Putamen (tissue), 1 donor: Measurements from ENCODE around the gene PRR13.
"Not testable (repeated sequence)": the region's sequence is repeated elsewhere in the genome, so short reads cannot be mapped to it uniquely, and the experiment has no call there.

Experiments used
- DNase-seq: peaks from one replicate; pipeline ENCODE4 v3.0.0-alpha.2; 2016; ENCODE audit warnings: low spot score

The PRR13 gene

DNA sequence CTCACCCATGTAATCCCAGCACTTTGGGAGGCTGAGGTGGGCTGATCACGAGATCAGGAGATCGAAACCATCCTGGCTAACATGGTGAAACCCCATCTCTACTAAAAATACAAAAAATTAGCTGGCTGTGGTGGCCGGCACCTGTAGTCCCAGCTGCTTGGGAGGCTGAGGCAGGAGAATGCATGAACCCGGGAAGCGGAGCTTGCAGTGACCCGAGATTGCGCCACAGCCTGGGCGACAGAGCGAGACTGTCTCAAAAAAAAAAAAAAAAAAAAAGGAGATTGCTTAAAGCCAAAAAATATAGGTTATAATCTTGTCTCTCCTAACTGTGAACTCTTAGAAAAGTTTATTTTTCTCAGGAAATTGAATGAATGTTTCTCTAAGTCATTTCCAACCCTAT is 6.2 kb upstream of the PRR13 start:
- DNase-seq: not testable (repeated sequence)

- not testable (repeated sequence) for DNase-seq
Observed at GRCh38 chr12:53439582-53439981, 2.0 kb upstream of the PRR13 start.

GRCh38 chr12:53443955-53444354 is 2.4 kb downstream of the PRR13 start:
- no peak for DNase-seq

DNA sequence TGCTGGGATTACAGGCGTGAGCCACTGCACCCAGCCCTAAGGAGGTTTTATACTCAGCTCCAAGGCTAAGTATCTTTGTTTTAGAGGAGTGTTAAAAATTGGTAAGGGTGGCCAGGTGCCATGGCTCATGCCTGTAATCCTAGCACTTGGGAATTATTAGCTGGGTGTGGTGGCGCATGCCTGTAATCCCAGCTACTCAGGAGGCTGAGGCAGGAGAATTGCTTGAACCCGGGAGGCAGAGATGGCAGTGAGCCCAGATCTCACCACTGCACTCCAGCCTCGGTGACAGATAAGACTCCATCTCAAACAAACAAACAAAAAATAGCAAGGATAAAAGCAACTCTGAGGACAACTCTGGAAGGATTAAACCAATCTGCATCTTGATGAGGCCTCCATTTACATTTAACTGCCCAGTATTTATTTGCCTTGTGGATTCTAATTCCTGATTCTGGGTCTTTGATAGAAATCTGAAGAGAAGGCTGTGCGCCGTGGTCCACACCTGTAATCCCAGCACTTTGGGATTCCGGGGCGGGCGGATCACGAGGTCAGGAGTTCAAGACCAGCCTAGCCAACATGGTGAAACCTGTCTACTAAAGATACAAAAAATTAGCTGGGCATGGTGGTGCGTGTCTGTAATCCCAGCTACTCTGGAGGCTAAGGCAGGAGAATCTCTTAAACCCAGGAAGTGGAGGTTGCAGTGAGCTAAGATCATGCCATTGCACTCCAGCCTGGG is 3.2 kb downstream of the PRR13 start:
- DNase-seq: not testable (repeated sequence)

- DNase-seq: no peak
Observed at GRCh38 chr12:53450936-53451335, 9.4 kb downstream of the PRR13 start.

DNA sequence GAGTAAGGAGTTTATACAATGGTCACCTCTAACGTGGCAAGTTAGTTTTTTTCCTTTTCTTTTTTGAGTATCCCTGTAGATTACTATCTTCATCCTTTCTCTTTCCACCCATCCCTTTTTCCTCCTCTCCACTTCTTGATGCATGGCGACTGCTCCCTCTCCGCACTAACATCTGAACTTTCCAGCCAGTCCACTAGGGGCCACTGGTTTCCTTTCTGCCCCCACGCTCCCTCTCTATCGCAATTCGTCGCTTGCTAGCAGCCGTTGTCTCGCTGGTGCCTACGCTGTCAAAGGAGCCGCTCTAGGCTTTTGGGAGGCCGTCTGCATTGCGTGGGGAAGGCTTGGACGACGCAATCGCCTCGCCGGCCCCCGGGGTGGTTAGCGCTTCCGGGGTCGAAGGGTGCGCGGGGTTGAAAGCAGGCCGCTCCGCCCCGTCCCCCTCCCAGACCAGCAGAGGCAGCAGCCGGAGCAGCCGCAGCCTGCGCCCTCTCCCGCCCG is 10.2 kb downstream of the PRR13 start, which contains the start of gene PCBP2:
Gene PCBP2 (plus strand): TSS at position 442 of the 498 bp plus-strand sequence. CDS start 2,699 bp downstream, outside the sequence.
- peak; percentile 100 for DNase-seq

DNA sequence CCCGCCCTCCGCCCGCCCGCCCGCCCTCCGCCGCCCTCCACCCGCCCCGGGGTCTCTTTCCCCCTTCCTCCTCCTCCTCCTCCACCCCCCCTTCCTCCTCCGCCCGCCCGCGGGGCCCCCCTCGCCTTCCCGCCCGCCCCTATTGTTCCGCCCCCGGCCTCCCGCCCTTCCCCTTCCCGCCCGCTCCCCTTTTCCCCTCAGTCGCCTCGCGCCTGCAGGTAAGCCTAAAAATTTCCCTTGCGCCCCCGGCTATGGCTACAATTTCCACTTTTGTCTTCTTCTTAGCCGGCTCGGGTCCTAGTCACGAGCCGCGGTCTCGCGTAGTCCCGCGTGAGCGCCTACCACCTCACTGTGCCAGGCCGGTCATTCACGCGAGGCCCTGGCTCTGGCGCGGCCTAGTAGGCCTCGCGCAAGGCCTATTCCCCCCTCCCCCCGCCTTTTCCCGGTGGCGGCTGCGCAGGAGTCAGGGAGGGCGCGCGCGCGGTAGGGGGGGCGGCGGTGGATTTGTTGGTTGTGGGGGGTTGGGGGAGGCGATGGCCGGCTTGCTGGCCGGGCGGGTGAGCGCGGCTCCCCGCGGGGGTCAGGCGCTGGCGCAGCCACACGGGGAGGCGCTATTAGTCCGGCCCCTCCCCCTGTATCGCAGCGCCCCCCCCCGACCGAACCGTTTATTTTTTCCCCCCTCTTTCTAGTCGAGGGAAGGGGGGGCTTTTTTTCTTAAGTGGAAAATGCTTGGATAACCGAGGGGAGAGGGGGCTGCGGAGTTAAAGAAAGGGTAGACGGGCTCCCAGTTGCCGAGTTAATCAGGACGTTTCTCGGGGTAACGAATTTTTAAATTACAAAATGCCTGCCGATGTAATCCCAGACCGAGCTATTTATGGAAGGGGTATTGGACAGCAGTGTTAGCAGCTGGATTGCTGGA is 10.9 kb downstream of the PRR13 start:
- DNase-seq: peak; percentile 91

DNA sequence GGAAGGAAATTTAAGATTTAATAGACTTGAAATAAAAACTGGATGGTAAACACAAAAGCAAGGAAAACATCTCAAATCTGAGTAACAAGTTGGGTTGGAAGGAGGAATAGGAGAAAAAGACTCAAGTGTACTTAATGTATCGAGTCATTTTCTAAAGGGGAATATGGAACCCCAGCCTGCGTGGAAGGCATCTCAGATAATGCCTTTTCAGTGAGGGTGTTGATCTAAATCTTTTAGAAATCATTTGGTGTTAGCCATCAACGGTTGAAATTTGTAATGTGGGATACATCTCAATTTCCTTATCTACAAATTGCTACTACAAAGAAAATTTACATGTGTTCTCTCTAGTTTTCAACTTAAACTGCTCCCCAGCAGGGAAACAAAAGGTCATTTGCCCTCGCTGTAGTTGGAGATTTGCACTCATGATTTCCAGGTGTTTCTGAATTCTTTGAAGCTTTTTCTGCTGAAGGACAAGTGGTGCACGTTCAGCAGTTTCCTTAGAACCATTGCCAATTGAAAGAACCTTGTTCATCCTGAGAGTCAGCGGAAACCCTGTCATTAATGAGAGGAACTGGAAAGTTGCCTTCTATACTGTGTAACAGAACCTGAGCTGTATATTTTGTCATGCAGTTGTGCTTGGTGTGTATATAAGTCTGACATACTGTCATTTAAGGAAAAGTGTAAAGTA is 12.6 kb downstream of the PRR13 start:
- no peak for DNase-seq

GRCh38 chr12:53454707-53455106 is 13.2 kb downstream of the PRR13 start:
- no peak for DNase-seq

- no peak for DNase-seq
Observed at GRCh38 chr12:53456654-53457366, 15.3 kb downstream of the PRR13 start.

- no peak for DNase-seq
Observed at GRCh38 chr12:53459097-53459496, 17.6 kb downstream of the PRR13 start.

DNA sequence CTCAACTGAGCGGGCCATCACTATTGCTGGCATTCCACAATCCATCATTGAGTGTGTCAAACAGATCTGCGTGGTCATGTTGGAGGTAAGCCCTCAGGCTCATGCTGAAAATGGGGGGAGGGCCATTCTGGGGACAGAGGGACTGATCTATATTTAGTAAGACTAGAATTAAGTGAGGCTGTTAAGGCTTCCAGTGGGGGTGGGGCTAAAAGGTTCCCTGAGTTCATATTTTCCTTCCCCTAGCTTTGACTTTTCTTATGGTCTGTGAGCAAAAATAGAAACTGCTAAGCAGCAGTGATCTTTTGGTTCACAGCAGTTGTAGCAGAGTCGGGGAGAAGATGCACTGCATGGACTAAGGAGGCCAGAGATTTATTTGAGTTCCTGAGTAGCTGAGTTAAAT is 19.5 kb downstream of the PRR13 start:
- DNase-seq: no peak

- no peak for DNase-seq
Observed at GRCh38 chr12:53461591-53461990, 20.1 kb downstream of the PRR13 start.

GRCh38 chr12:53462935-53463334 is 21.4 kb downstream of the PRR13 start:
- no peak for DNase-seq

DNA sequence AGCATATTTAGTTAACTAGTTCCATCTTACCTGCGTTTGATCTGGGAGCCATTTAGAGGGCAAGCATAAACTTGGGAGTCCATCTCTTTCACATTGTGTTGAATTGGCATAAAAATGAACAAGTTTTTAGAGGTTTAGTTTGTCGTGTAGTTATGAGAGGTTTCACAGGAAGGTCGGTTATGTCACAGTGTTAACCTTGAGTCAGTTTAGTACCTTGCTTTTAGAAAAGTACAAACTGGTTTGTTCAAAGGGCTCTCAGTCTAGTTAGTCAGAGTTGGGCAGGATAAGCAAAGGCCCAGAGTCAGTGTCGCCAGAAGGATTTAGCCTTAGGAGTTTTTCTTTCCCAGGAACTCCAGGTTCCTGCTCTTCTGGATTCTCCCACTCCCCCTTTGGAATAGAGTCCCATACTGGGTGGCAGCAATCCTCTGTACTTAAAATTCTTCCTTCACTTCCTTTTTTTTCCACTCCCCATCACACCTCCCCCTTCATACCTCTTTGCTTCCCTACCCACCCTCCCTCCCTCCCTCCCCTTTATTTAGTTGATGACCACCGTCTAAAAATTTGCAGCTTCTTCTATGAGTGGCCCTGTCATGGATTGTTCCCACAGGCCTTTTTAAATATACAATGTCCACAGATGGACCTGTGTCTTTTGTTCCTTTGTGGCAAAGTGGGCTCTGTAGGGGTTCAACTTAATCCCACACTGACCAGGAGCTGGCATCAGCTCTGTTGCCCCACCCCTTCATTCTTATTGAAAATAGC is 22.4 kb downstream of the PRR13 start:
- DNase-seq: no peak

DNA sequence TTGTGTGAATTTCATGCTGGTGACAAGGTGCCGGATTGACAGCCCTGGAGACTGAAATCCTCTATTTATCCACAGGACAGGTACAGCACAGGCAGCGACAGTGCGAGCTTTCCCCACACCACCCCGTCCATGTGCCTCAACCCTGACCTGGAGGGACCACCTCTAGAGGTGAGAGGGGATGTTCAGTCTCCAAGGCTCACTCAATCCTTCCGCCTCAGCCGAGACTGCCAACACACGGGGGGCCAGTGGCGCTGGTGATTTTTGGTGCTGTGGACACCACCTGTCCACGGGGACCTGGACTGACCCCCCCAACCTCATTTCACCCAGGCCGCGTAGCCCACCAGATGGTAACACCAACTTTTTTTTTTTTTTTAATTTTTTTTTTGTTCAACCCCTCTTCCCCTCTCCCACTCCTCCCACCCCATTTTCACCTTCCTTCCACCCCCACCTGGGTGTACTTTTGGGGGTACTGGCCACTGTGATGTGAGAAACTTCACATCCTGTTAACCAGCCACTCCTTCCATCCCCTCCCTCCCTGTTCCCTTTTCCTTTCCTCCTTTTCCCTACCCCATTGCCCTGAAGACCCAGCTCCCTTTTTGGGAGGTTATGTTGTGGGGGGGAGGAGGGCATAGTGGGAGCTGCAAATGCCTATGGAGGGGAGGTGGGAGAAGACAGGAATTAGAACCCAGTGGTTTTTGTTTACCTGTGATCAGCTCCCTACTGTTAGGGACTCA is 23.3 kb downstream of the PRR13 start:
- no peak for DNase-seq

- no peak for DNase-seq
Observed at GRCh38 chr12:53465679-53466078, 24.1 kb downstream of the PRR13 start.

DNA sequence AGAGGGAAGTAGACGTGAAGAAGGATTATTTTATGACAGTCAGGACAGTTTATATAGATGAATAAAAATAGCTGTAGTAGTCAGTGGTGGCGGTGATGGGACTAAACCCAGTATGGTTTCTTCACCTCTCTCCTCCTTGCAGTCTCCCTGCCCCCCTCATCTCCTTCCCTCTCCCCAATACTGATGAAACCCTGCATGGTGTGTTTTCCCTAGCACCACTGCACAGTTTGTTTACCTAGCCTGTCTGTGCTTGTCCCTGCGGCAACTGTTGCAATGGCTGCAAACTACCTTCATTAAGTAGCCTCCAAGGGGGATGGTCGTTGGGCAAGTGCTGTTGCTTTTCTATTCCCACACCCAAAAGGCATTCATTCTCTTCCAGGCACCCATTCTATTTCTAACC is 25.1 kb downstream of the PRR13 start:
- no peak for DNase-seq

- DNase-seq: no peak
Observed at GRCh38 chr12:53467082-53467481, 25.5 kb downstream of the PRR13 start.

DNA sequence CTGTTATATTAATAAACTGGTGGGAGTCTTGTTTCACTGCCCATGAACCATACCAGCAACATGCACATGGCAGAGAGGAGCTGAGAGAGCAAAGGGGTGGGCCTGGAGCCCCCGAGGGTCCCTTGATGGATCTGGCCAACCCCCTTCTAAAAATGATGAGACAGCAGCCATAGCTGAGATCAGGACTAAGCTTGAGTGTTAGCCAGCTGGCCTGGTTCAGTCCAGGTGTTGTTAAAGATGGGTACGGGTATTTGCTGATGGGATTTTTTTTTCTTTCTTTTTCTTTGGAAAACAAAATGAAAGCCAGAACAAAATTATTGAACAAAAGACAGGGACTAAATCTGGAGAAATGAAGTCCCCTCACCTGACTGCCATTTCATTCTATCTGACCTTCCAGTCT is 26.3 kb downstream of the PRR13 start:
- DNase-seq: no peak
